Neural cell (in vitro differentiated cells): ENCODE data around the gene SMIM1. TPM values are rescaled to one million over a fixed set of nuclear protein-coding genes. Genes with fewer than 3 reads are reported as not detected.

Experiments
- H2AFZ ChIP-seq: fragments of 200-600, 300-800 bp; sonication (generic), shearing (Covaris generic); 2 replicates; pipeline ENCODE4 v1.6.0; 2014; ENCODE audit warnings: low read depth, mild to moderate bottlenecking, antibody characterized with exemption, low read length, moderate library complexity
- H3F3A ChIP-seq: fragments of 200-600 bp; shearing (Covaris generic); 2 replicates; pipeline ENCODE4 v1.6.1; 2016; ENCODE audit warnings: mild to moderate bottlenecking, moderate library complexity, mixed read lengths, antibody characterized with exemption, low read length; ENCODE audit not compliant: insufficient read depth, poor library complexity, severe bottlenecking
- H3K27ac ChIP-seq: fragments of 200-600, 300-800 bp; sonication (generic), shearing (Covaris generic); 2 replicates; pipeline ENCODE4 v1.5.1; 2014; ENCODE audit warnings: mild to moderate bottlenecking, low read length, moderate library complexity
- H3K27me3 ChIP-seq: fragments of 300-800, 200-600 bp; sonication (generic), shearing (Covaris generic); 2 replicates; pipeline ENCODE4 v1.6.0; 2014; ENCODE audit warnings: mild to moderate bottlenecking, low read depth, low read length, moderate library complexity; ENCODE audit not compliant: insufficient read depth
- H3K36me3 ChIP-seq: fragments of 300-800, 200-600 bp; sonication (generic), shearing (Covaris generic); 2 replicates; pipeline ENCODE4 v1.5.1; 2014; ENCODE audit warnings: mild to moderate bottlenecking, antibody characterized with exemption, low read length, moderate library complexity; ENCODE audit not compliant: insufficient read depth
- H3K4me2 ChIP-seq: fragments of 300-800, 200-600 bp; sonication (generic), shearing (Covaris generic); 2 replicates; pipeline ENCODE4 v1.6.0; 2014; ENCODE audit warnings: mild to moderate bottlenecking, low read length
- H3K4me3 ChIP-seq: fragments of 300-800, 200-600 bp; sonication (generic), shearing (Covaris generic); 2 replicates; pipeline ENCODE4 v1.5.1; 2014; ENCODE audit warnings: mild to moderate bottlenecking, low read length, moderate library complexity
- H3K79me2 ChIP-seq: fragments of 200-600 bp; shearing (Covaris generic); replicated peaks from 2 replicates; pipeline ENCODE4 v1.6.0; 2014; ENCODE audit warnings: mild to moderate bottlenecking, low read length, moderate library complexity; ENCODE audit not compliant: insufficient read depth
- H3K9ac ChIP-seq: fragments of 300-800, 200-600 bp; sonication (generic), shearing (Covaris generic); 2 replicates; pipeline ENCODE4 v1.6.1; 2016; ENCODE audit warnings: mild to moderate bottlenecking, low read length, mixed read lengths
- H3K9me2 ChIP-seq: fragments of 200-600 bp; shearing (Covaris generic); 2 replicates; pipeline ENCODE4 v1.6.1; 2016; ENCODE audit warnings: mild to moderate bottlenecking, low read length, mixed read lengths; ENCODE audit not compliant: insufficient read depth
- H3K9me3 ChIP-seq: fragments of 200-600, 300-800 bp; sonication (generic), shearing (Covaris generic); 2 replicates; pipeline ENCODE4 v1.6.1; 2016; ENCODE audit warnings: mild to moderate bottlenecking, mixed run types, low read length, moderate library complexity, mixed read lengths
- H4K20me1 ChIP-seq: fragments of 200-600 bp; shearing (Covaris generic); 2 replicates; pipeline ENCODE4 v1.6.1; 2016; ENCODE audit warnings: mild to moderate bottlenecking, mixed run types; ENCODE audit not compliant: insufficient read depth
- EP300 ChIP-seq: fragments of 450-650 bp; conservative IDR thresholded peaks from 2 replicates; pipeline ENCODE4 v1.6.1; 2014; ENCODE audit warnings: antibody characterized with exemption, mild to moderate bottlenecking, moderate library complexity; ENCODE audit not compliant: poor library complexity, severe bottlenecking
- EZH2 ChIP-seq: fragments of 200-600, 300-800 bp; shearing (Covaris generic), sonication (generic); IDR thresholded peaks from 2 replicates; pipeline ENCODE4 v1.6.1; 2014; ENCODE audit warnings: antibody characterized with exemption, low read length, borderline replicate concordance, mild to moderate bottlenecking; ENCODE audit not compliant: insufficient read depth, poor library complexity, severe bottlenecking
- MXI1 ChIP-seq: fragments of 450-650 bp; conservative IDR thresholded peaks from 2 replicates; pipeline ENCODE4 v1.6.1; 2014; ENCODE audit warnings: antibody characterized with exemption, mild to moderate bottlenecking; ENCODE audit not compliant: poor library complexity, severe bottlenecking
- POLR2AphosphoS5 ChIP-seq: IDR thresholded peaks from 2 replicates; pipeline ENCODE4 v1.6.1; 2012
- RAD21 ChIP-seq: fragments of 450-650 bp; conservative IDR thresholded peaks from 2 replicates; pipeline ENCODE4 v1.6.1; 2014; ENCODE audit warnings: antibody characterized with exemption, mild to moderate bottlenecking, moderate library complexity
- SMC3 ChIP-seq: fragments of 450-650 bp; conservative IDR thresholded peaks from 2 replicates; pipeline ENCODE4 v1.6.1; 2014; ENCODE audit warnings: antibody characterized with exemption, mild to moderate bottlenecking, moderate library complexity; ENCODE audit not compliant: poor library complexity
- TAF1 ChIP-seq: IDR thresholded peaks from 2 replicates; pipeline ENCODE4 v1.6.1; 2012; ENCODE audit warnings: low read depth
- polyA plus RNA-seq: library from polyadenylated mRNA; depleted of rRNA; stranded (reverse); fragments of >200 nt; gene quantifications from 2 replicates; pipeline ENCODE4 v1.2.3, GENCODE V29; 2014
- TF ChIP-seq, protein P1 (sequence below): fragments of 450-650 bp; IDR thresholded peaks from 2 replicates; pipeline ENCODE4 v1.5.1; 2014; ENCODE audit warnings: antibody characterized with exemption, mild to moderate bottlenecking, moderate library complexity; ENCODE audit not compliant: poor library complexity, severe bottlenecking
- TF ChIP-seq, protein P2 (sequence below): IDR thresholded peaks from 2 replicates; pipeline ENCODE4 v1.6.1; 2012; ENCODE audit warnings: borderline replicate concordance

SMIM1 gene
- polyA plus RNA-seq, 1 donor from 2014 or later = not detected

DNA sequence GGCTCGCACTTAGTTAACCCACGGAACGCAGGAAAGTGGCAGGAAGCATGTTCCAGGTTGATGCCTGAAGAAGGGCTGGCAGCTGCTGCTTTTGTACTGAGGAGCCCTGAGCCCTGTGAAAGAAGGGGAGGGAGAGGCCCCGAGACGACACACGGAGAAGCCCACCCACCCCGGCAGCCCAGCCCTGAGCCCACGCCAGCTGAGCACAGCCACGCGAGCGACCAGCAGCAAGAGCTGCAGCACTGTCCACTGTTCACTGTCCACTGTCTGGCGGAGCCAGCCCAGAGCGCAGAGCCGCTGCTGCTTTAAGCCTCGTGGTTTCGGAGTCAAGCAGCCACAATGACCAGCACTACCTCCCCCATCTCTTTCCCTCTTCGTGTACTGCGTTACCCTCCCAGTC is 18.4 kb downstream of the SMIM1 start:
- peaks cover 21% of the 10 kb centered on the region for H3K79me2 ChIP-seq
- H3K27ac ChIP-seq = no peak overlapping the region
- H2AFZ ChIP-seq = no peak overlapping the region
- no peak overlapping the region for H3K4me2 ChIP-seq
- no peaks in the 10 kb centered on the region for H3F3A ChIP-seq
- no peaks in the 10 kb centered on the region for H3K27me3 ChIP-seq
- TF ChIP-seq POLR2AphosphoS5 = no peak
- no peak for TF ChIP-seq MXI1
- no peak for TF ChIP-seq SMC3
- no peak for TF ChIP-seq RAD21
- TF ChIP-seq, protein P1, sequence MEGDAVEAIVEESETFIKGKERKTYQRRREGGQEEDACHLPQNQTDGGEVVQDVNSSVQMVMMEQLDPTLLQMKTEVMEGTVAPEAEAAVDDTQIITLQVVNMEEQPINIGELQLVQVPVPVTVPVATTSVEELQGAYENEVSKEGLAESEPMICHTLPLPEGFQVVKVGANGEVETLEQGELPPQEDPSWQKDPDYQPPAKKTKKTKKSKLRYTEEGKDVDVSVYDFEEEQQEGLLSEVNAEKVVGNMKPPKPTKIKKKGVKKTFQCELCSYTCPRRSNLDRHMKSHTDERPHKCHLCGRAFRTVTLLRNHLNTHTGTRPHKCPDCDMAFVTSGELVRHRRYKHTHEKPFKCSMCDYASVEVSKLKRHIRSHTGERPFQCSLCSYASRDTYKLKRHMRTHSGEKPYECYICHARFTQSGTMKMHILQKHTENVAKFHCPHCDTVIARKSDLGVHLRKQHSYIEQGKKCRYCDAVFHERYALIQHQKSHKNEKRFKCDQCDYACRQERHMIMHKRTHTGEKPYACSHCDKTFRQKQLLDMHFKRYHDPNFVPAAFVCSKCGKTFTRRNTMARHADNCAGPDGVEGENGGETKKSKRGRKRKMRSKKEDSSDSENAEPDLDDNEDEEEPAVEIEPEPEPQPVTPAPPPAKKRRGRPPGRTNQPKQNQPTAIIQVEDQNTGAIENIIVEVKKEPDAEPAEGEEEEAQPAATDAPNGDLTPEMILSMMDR = no peak
- no peak for TF ChIP-seq EZH2
- no peak for TF ChIP-seq TAF1
- TF ChIP-seq, protein P2, sequence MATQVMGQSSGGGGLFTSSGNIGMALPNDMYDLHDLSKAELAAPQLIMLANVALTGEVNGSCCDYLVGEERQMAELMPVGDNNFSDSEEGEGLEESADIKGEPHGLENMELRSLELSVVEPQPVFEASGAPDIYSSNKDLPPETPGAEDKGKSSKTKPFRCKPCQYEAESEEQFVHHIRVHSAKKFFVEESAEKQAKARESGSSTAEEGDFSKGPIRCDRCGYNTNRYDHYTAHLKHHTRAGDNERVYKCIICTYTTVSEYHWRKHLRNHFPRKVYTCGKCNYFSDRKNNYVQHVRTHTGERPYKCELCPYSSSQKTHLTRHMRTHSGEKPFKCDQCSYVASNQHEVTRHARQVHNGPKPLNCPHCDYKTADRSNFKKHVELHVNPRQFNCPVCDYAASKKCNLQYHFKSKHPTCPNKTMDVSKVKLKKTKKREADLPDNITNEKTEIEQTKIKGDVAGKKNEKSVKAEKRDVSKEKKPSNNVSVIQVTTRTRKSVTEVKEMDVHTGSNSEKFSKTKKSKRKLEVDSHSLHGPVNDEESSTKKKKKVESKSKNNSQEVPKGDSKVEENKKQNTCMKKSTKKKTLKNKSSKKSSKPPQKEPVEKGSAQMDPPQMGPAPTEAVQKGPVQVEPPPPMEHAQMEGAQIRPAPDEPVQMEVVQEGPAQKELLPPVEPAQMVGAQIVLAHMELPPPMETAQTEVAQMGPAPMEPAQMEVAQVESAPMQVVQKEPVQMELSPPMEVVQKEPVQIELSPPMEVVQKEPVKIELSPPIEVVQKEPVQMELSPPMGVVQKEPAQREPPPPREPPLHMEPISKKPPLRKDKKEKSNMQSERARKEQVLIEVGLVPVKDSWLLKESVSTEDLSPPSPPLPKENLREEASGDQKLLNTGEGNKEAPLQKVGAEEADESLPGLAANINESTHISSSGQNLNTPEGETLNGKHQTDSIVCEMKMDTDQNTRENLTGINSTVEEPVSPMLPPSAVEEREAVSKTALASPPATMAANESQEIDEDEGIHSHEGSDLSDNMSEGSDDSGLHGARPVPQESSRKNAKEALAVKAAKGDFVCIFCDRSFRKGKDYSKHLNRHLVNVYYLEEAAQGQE = no peak
- TF ChIP-seq EP300 = no peak
- H4K20me1 ChIP-seq = peaks cover 7% of the 10 kb centered on the region
- H3K36me3 ChIP-seq = no peaks in the 10 kb centered on the region
- no peaks in the 10 kb centered on the region for H3K9me2 ChIP-seq
- H3K4me3 ChIP-seq = no peak overlapping the region
- no peaks in the 10 kb centered on the region for H3K9me3 ChIP-seq
- H3K9ac ChIP-seq = no peak overlapping the region

DNA sequence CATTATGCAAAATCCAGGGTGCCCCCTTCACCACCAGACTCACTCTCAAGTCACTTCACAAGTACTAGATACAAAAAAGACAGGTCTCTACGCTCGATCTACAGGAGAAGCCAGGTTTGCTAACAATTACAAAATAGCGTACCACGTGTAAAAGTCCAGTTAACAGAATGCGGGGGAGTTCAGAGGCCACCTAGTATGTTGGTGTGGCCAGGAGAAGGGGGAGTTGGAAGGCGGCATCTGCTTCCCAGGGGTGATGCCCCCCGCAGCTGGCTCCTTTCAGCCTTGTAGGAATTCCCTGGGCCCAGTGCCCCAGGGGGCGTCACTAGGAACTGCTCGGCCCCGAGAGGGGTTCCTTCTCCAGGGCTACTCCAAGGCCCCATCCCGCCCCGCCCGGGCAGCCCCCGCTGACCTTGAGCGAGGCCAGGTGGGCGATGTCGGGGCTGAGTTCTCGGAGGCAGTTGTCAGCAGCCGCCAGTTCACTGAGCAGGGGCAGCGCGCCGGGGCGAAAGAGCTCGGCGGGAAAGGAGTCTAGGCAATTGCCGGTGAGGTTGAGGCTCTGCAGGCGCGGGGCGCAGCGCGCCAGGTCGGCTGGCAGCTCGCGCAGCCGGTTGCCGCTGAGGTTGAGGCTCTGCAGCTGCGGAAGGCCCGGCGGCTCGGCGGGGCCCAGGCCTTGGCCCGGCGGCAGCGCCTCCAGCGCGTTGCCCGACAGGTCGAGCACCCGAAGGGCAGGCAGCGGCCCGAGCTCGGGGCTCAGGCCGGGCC is 23.1 kb downstream of the SMIM1 start:
- no peak overlapping the region for H3K27ac ChIP-seq
- no peaks in the 10 kb centered on the region for H3K9me2 ChIP-seq
- peak overlapping the region; percentile 78 for H3K4me2 ChIP-seq
- H3K79me2 ChIP-seq = peaks cover 21% of the 10 kb centered on the region
- no peaks in the 10 kb centered on the region for H3K36me3 ChIP-seq
- H3K27me3 ChIP-seq = no peaks in the 10 kb centered on the region
- no peaks in the 10 kb centered on the region for H3K9me3 ChIP-seq
- peak overlapping the region; percentile 78 for H3K9ac ChIP-seq
- TF ChIP-seq, protein P2 = no peak
- TF ChIP-seq SMC3 (no peak), RAD21 (no peak), MXI1 (no peak), EZH2 (no peak), POLR2AphosphoS5 (no peak), EP300 (no peak), TAF1 (no peak)
- TF ChIP-seq, protein P1 = no peak
- H3F3A ChIP-seq = no peaks in the 10 kb centered on the region
- H2AFZ ChIP-seq = no peak overlapping the region
- peaks cover 7% of the 10 kb centered on the region for H4K20me1 ChIP-seq
- peak overlapping the region; percentile 94 for H3K4me3 ChIP-seq
